Glutamatergic neuron (in vitro differentiated cells): ENCODE data around the gene BST2. TPM values are rescaled to one million over a fixed set of nuclear protein-coding genes. Genes with fewer than 3 reads are reported as not detected.
A peak's percentile ranks its signal among the peaks of the same experiment; 100 is the strongest.

Experiments used
- DNase-seq: peaks from one replicate; pipeline ENCODE4 v3.0.0; 2022
- H3K27ac Mint-ChIP-seq: one replicate; pipeline ENCODE4 v1.8.0; 2020; ENCODE audit warnings: mild to moderate bottlenecking, mixed read lengths, inconsistent platforms; ENCODE audit not compliant: unreplicated experiment
- H3K27me3 Mint-ChIP-seq: one replicate; pipeline ENCODE4 v1.8.0; 2020; ENCODE audit warnings: mild to moderate bottlenecking, moderate library complexity, mixed read lengths, inconsistent platforms; ENCODE audit not compliant: unreplicated experiment
- H3K36me3 Mint-ChIP-seq: one replicate; pipeline ENCODE4 v1.8.0; 2020; ENCODE audit warnings: mild to moderate bottlenecking, mixed read lengths, inconsistent platforms; ENCODE audit not compliant: unreplicated experiment
- H3K4me1 Mint-ChIP-seq: one replicate; pipeline ENCODE4 v1.8.0; 2020; ENCODE audit warnings: mild to moderate bottlenecking, low read depth, mixed read lengths, inconsistent platforms; ENCODE audit not compliant: unreplicated experiment
- H3K4me3 Mint-ChIP-seq: one replicate; pipeline ENCODE4 v1.8.0; 2020; ENCODE audit warnings: mild to moderate bottlenecking, mixed read lengths, inconsistent platforms; ENCODE audit not compliant: unreplicated experiment
- H3K9me3 Mint-ChIP-seq: one replicate; pipeline ENCODE4 v1.8.0; 2020; ENCODE audit warnings: mild to moderate bottlenecking, moderate library complexity, mixed read lengths, inconsistent platforms; ENCODE audit not compliant: unreplicated experiment
- total RNA-seq: library from RNA; stranded (reverse); fragmentation: NEBNext Ultra II Directional; extraction: Animal tissue kit (Norgen Biotek cat#: 25700); gene quantifications from one replicate; pipeline ENCODE4 v1.2.1, GENCODE V29; 2021; ENCODE audit not compliant: unreplicated experiment
- TF ChIP-seq, protein P1 (sequence below): fragments of 200-600 bp; sonication (generic); IDR thresholded peaks from one replicate; pipeline ENCODE4 v1.5.0; 2021; ENCODE audit not compliant: partially characterized antibody, unreplicated experiment

The BST2 gene
- total RNA-seq, 1 donor from 2014 or later, result 1.4 TPM

- H3K27me3 Mint-ChIP-seq, result peaks cover 11% of the 10 kb centered on the region
- TF ChIP-seq, protein P1, sequence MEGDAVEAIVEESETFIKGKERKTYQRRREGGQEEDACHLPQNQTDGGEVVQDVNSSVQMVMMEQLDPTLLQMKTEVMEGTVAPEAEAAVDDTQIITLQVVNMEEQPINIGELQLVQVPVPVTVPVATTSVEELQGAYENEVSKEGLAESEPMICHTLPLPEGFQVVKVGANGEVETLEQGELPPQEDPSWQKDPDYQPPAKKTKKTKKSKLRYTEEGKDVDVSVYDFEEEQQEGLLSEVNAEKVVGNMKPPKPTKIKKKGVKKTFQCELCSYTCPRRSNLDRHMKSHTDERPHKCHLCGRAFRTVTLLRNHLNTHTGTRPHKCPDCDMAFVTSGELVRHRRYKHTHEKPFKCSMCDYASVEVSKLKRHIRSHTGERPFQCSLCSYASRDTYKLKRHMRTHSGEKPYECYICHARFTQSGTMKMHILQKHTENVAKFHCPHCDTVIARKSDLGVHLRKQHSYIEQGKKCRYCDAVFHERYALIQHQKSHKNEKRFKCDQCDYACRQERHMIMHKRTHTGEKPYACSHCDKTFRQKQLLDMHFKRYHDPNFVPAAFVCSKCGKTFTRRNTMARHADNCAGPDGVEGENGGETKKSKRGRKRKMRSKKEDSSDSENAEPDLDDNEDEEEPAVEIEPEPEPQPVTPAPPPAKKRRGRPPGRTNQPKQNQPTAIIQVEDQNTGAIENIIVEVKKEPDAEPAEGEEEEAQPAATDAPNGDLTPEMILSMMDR, result peak; percentile 38
- DNase-seq, result peak; percentile 59
- H3K4me3 Mint-ChIP-seq, result peak within 1 kb of the TSS; percentile 64
- peaks cover 3% of the 10 kb centered on the region for H3K9me3 Mint-ChIP-seq
- no peak within 1 kb of the TSS for H3K27ac Mint-ChIP-seq
- H3K36me3 Mint-ChIP-seq, result peaks cover 5% of the 10 kb centered on the region
- no peaks in the 10 kb centered on the region for H3K4me1 Mint-ChIP-seq
Measured at GRCh38 chr19:17448131-17448967, 42.9 kb upstream of the BST2 start, which contains the start of gene TMEM221. TSS of gene TMEM221 (minus strand) at chr19:17448668. CDS start at chr19:17448462, 206 bp downstream.

- Mint-ChIP-seq H3K27me3 (peaks cover 11% of the 10 kb centered on the region), H3K36me3 (peaks cover 5% of the 10 kb centered on the region), H3K27ac (no peak overlapping the region), H3K9me3 (peaks cover 2% of the 10 kb centered on the region), H3K4me3 (peak overlapping the region; percentile 64), H3K4me1 (no peaks in the 10 kb centered on the region)
- DNase-seq, result no peak
- TF ChIP-seq, protein P1, result no peak
Measured at GRCh38 chr19:17447704-17448130, 42.3 kb upstream of the BST2 start.

DNA sequence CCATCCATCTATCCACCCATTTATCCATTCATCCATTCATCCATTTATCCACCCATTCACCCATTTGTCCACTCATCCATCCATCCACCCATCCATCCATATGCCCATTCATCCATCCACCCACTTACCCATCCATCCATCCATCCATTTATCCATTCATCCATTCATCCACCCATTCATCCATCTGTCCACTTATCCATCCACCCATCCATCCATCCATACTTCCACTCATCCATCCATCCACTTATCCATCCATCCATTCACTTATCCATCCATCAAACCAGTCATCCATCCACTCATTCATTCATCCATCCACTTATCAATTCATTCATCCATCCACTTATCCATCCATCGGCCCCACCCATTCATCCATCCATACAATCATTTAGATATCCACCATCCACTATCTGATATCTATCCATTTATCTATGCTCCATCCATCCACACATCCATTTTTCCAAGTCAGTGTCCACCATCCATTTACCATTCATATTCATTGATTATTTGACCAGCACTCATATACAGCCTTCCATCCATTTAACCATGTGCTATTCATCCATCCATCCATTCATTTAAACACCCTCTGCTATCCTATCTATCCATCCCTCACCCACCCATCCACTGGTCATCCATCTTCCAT, 40.2 kb upstream of the BST2 start:
- TF ChIP-seq, protein P1, result no peak
- no peak for DNase-seq

DNA sequence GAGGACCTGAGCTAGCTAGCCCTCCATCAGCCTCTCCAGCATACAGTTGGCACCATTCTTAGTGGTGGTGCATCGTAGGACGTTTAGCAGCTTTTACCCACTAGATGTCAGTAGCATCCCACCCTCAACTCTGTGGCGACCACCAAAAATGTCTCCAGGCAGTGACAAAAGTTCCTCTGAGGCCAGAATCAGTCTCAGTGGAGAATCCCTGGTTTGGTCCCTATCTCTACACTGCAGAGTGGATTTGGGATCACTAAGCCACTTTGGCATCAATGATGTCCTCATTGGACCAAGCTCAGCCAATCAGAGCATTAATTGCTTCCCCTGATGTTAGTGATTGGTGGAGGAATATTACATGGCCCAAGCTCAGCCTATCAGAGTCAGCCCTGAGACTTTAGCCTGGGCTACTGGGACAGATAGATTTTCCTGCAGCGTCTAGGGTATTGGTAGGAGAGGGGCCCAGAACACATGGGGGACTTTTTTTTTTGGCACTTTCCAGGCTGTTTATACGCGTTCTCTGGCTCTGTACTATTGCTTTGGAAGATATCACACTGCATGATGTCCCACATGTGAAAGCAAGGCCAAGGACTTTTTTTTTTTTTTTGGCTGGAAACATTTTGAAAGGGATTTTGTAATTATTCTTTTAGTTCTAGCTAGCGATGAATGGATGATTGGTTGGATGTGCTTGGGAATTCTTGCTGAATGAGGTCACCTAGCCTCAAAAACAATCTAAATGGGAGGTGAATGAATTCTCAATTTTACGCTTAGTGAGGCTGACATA, 36.0 kb upstream of the BST2 start:
- DNase-seq, result no peak
- Mint-ChIP-seq H3K4me3 (no peak overlapping the region), H3K36me3 (no peaks in the 10 kb centered on the region), H3K4me1 (no peaks in the 10 kb centered on the region), H3K27ac (no peak overlapping the region), H3K9me3 (peaks cover 4% of the 10 kb centered on the region), H3K27me3 (peaks cover 3% of the 10 kb centered on the region)
- TF ChIP-seq, protein P1, result peak; percentile 34

More for the DNA sequence above, 40.2 kb upstream of the BST2 start:
- Mint-ChIP-seq H3K36me3 (peaks cover 5% of the 10 kb centered on the region), H3K27ac (no peak overlapping the region), H3K4me3 (no peak overlapping the region), H3K4me1 (no peaks in the 10 kb centered on the region), H3K9me3 (peaks cover 2% of the 10 kb centered on the region), H3K27me3 (peaks cover 11% of the 10 kb centered on the region)
